A673 (cell line): ENCODE data around the gene SMIM8. TPM values are rescaled to one million over a fixed set of nuclear protein-coding genes. Genes with fewer than 3 reads are reported as not detected.

Source experiments
- BruUV-seq: library from RNA; stranded (reverse); fragments of 400-500 nt; replicated peaks from 2 replicates; lab custom pipeline; 2021; lab: Mats Ljungman, UMichigan
- CTCF ChIA-PET: fragments of 300-600 bp; sonication (Branson Sonifier 250); formaldehyde crosslinking; loops from one replicate; lab custom pipeline; 2022; ENCODE audit warnings: antibody characterized with exemption; lab: Charles Lee
- POLR2A ChIA-PET: fragments of 300-600 bp; sonication (Branson Sonifier 250); formaldehyde crosslinking; loops from one replicate; lab custom pipeline; 2022; ENCODE audit warnings: antibody characterized with exemption; ENCODE audit not compliant: low non-redundant PET; lab: Charles Lee
- DNase-seq: peaks from one replicate; pipeline ENCODE4 v3.0.0-alpha.2; 2015; ENCODE audit warnings: low spot score
- H3K27ac ChIP-seq: fragments of 200-600 bp; sonication (generic); 2 replicates; pipeline ENCODE4 v1.5.1; 2016; ENCODE audit warnings: mixed run types, low read depth, mild to moderate bottlenecking, mixed read lengths, antibody characterized with exemption, low read length; ENCODE audit not compliant: poor library complexity, severe bottlenecking
- H3K27me3 ChIP-seq: fragments of 200-600 bp; sonication (generic); replicated peaks from 2 replicates; pipeline ENCODE4 v1.6.1; 2017; ENCODE audit warnings: mixed run types, low read depth, mild to moderate bottlenecking, mixed read lengths, antibody characterized with exemption, low read length; ENCODE audit not compliant: insufficient read depth, poor library complexity
- H3K36me3 ChIP-seq: fragments of 200-600 bp; sonication (generic); 2 replicates; pipeline ENCODE4 v1.6.1; 2016; ENCODE audit warnings: mixed run types, mild to moderate bottlenecking, mixed read lengths, antibody characterized with exemption, low read length; ENCODE audit not compliant: insufficient read depth, poor library complexity, severe bottlenecking
- H3K4me1 ChIP-seq: fragments of 200-600 bp; sonication (generic); 2 replicates; pipeline ENCODE4 v1.6.1; 2017; ENCODE audit warnings: mixed run types, mild to moderate bottlenecking, mixed read lengths, antibody characterized with exemption, low read length; ENCODE audit not compliant: insufficient read depth, poor library complexity, severe bottlenecking
- H3K4me3 ChIP-seq: fragments of 200-600 bp; sonication (generic); 2 replicates; pipeline ENCODE4 v1.5.1; 2016; ENCODE audit warnings: low read depth, mixed run types, mild to moderate bottlenecking, mixed read lengths, low read length; ENCODE audit not compliant: poor library complexity, severe bottlenecking
- H3K9me3 ChIP-seq: fragments of 200-600 bp; sonication (generic); 2 replicates; pipeline ENCODE4 v1.6.1; 2016; ENCODE audit warnings: mixed run types, low read depth, mild to moderate bottlenecking, mixed read lengths, antibody characterized with exemption, low read length; ENCODE audit not compliant: poor library complexity, severe bottlenecking
- CTCF ChIP-seq: fragments of 300-800, 200-600 bp; sonication (generic); conservative IDR thresholded peaks from 2 replicates; pipeline ENCODE4 v1.5.1; 2017; ENCODE audit warnings: low read depth, mild to moderate bottlenecking, antibody characterized with exemption, low read length, moderate library complexity, mixed read lengths
- EZH2 ChIP-seq: fragments of 200-600 bp; sonication (generic); IDR thresholded peaks from 2 replicates; pipeline ENCODE4 v1.6.1; 2017; ENCODE audit warnings: borderline replicate concordance, low read depth, mild to moderate bottlenecking, mixed read lengths, antibody characterized with exemption, low read length; ENCODE audit not compliant: poor library complexity, severe bottlenecking
- intact Hi-C: fragments of 100-400 bp; cut with micrococcal nuclease; formaldehyde crosslinking; loops from one replicate; pipeline ENCODE4 v1.10.0; 2022; ENCODE audit not compliant: unreplicated experiment
- total RNA-seq: library from RNA; stranded (reverse); gene quantifications from 2 replicates; pipeline ENCODE4 v1.2.3, GENCODE V29; 2021

The SMIM8 gene
- total RNA-seq, 1 experiment from 2014 or later = 18.8 TPM

DNA sequence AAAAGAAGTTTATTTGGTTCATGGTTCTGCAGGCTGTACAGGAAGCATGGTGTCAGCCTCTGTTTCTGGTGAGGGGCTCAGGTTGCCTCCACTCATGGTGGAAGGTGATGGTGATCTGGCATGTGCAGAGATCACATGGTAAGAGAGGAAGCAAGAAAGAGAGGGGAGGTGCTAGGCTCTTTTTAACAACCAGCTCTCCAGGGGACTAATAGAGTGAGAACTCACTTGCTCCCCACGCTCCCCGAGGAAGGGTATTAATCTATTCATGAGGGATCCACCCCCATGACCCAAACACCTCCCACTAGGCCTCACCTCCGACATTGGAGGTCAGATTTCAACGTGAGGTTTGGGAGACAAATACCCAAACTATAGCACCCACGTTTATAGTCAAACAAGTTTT is 10.6 kb downstream of the SMIM8 start:
- POLR2A ChIA-PET = no interaction called here
- no peak overlapping the region for H3K4me3 ChIP-seq
- BruUV-seq = no TSS peak
- TF ChIP-seq CTCF (no peak), EZH2 (no peak)
- no peak overlapping the region for H3K27ac ChIP-seq
- CTCF ChIA-PET = no interaction called here
- H3K36me3 ChIP-seq = no peaks in the 10 kb centered on the region
- no peaks in the 10 kb centered on the region for H3K4me1 ChIP-seq
- H3K27me3 ChIP-seq = no peaks in the 10 kb centered on the region
- intact Hi-C loops = no loop called here
- no peak for DNase-seq
- H3K9me3 ChIP-seq = no peaks in the 10 kb centered on the region

- intact Hi-C loops = no loop called here
- H3K9me3 ChIP-seq = no peaks in the 10 kb centered on the region
- H3K4me3 ChIP-seq = no peak overlapping the region
- no peaks in the 10 kb centered on the region for H3K27me3 ChIP-seq
- TF ChIP-seq CTCF (no peak), EZH2 (no peak)
- DNase-seq = peak; percentile 71
- H3K36me3 ChIP-seq = no peaks in the 10 kb centered on the region
- H3K4me1 ChIP-seq = no peaks in the 10 kb centered on the region
- no peak overlapping the region for H3K27ac ChIP-seq
- BruUV-seq = no TSS peak
- CTCF ChIA-PET = no interaction called here
- POLR2A ChIA-PET = no interaction called here
Observed at GRCh38 chr6:87333591-87334181, 11.3 kb downstream of the SMIM8 start.

DNA sequence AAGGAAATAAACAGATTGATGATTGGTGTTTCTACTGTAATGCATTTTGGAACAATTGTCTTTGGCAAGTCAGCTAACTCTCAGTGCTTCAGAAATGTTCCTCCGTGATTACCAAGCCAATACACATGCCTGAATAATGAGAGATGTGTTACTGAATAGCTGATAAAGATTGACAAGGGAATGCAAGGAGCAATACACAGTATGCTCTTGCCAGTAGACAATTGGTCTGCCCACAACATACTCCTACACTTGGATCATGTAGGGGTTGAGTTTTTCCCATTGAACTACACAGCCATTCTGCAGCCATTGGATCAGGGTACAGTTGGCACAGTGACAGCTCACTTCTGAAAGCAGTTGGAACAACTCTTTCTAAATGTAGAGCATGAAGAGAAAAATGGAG is 12.3 kb downstream of the SMIM8 start:
- no TSS peak for BruUV-seq
- no peaks in the 10 kb centered on the region for H3K27me3 ChIP-seq
- no peak overlapping the region for H3K4me3 ChIP-seq
- ChIA-PET POLR2A (no interaction called here), CTCF (no interaction called here)
- H3K27ac ChIP-seq = no peak overlapping the region
- TF ChIP-seq EZH2 (no peak), CTCF (no peak)
- peaks cover 5% of the 10 kb centered on the region for H3K4me1 ChIP-seq
- no peak for DNase-seq
- intact Hi-C loops = no loop called here
- H3K36me3 ChIP-seq = no peaks in the 10 kb centered on the region
- no peaks in the 10 kb centered on the region for H3K9me3 ChIP-seq
